WTC11 (cell line): ENCODE measurements around the gene SORL1.

Experiments
- FOXP1 ChIP-seq: sonication (generic); formaldehyde crosslinking; IDR thresholded peaks from 2 replicates; pipeline ENCODE4 v1.8.0; 2022; ENCODE audit warnings: missing genetic modification reagents, mild to moderate bottlenecking, moderate library complexity, borderline replicate concordance
- RORB ChIP-seq: fragments of 250-450 bp; sonication (Bioruptor Pico); IDR thresholded peaks from 2 replicates; pipeline ENCODE4 v1.9.0; 2021; ENCODE audit warnings: mild to moderate bottlenecking
- SP1 ChIP-seq: sonication (generic); formaldehyde crosslinking; conservative IDR thresholded peaks from 2 replicates; pipeline ENCODE4 v1.8.1; 2022; ENCODE audit warnings: missing genetic modification reagents
- TP53 ChIP-seq: sonication (generic); formaldehyde crosslinking; IDR thresholded peaks from 2 replicates; pipeline ENCODE4 v1.8.1; 2023; ENCODE audit warnings: mild to moderate bottlenecking, missing genetic modification reagents
- ZNF121 ChIP-seq: sonication (generic); formaldehyde crosslinking; IDR thresholded peaks from 2 replicates; pipeline ENCODE4 v1.8.0; 2023; ENCODE audit warnings: missing genetic modification reagents
- ZNF317 ChIP-seq: sonication (generic); formaldehyde crosslinking; IDR thresholded peaks from 2 replicates; pipeline ENCODE4 v1.8.1; 2023; ENCODE audit warnings: low read depth, mild to moderate bottlenecking, moderate library complexity, missing genetic modification reagents, borderline replicate concordance
- TF ChIP-seq, protein P1 (sequence below): fragments of 200-600 bp; IDR thresholded peaks from 2 replicates; pipeline ENCODE4 v1.8.0; 2022; ENCODE audit warnings: antibody characterized with exemption
- TF ChIP-seq, protein P2 (sequence below): sonication (generic); formaldehyde crosslinking; IDR thresholded peaks from 2 replicates; pipeline ENCODE4 v1.8.1; 2022; ENCODE audit warnings: mild to moderate bottlenecking, missing genetic modification reagents, moderate library complexity, borderline replicate concordance
- TF ChIP-seq, protein P3 (sequence below): sonication (generic); formaldehyde crosslinking; IDR thresholded peaks from 2 replicates; pipeline ENCODE4 v1.8.0; 2022; ENCODE audit warnings: mild to moderate bottlenecking, missing genetic modification reagents

DNA sequence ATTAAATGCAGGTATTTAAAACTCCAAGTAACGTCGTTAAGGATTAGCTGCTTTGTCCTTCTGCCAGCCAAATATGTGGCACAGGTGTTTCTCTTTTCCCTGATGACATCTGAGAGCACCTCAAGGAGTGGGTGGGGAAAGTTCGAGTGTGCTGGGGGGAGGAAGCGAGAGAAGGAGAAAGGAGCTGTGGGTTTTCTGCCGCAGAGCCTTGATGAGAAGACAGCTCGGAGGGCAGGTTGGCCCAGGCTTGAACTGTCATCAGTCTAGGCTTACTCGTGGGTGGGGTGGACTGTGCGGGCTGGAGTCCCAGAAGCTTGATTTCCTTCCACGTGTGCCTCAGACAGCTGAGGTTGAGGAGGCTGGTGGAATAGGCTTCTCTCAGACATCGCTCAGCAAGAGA, 15.9 kb downstream of the SORL1 start:
- TF ChIP-seq ZNF121 (CRISPR knock-in tag) (no peak), FOXP1 (CRISPR knock-in tag) (no peak), RORB (CRISPR knock-in tag) (no peak), ZNF317 (CRISPR knock-in tag) (no peak), SP1 (CRISPR knock-in tag) (no peak), TP53 (no peak)
- TF ChIP-seq, protein P1, sequence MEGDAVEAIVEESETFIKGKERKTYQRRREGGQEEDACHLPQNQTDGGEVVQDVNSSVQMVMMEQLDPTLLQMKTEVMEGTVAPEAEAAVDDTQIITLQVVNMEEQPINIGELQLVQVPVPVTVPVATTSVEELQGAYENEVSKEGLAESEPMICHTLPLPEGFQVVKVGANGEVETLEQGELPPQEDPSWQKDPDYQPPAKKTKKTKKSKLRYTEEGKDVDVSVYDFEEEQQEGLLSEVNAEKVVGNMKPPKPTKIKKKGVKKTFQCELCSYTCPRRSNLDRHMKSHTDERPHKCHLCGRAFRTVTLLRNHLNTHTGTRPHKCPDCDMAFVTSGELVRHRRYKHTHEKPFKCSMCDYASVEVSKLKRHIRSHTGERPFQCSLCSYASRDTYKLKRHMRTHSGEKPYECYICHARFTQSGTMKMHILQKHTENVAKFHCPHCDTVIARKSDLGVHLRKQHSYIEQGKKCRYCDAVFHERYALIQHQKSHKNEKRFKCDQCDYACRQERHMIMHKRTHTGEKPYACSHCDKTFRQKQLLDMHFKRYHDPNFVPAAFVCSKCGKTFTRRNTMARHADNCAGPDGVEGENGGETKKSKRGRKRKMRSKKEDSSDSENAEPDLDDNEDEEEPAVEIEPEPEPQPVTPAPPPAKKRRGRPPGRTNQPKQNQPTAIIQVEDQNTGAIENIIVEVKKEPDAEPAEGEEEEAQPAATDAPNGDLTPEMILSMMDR, result no peak
- TF ChIP-seq, protein P2, sequence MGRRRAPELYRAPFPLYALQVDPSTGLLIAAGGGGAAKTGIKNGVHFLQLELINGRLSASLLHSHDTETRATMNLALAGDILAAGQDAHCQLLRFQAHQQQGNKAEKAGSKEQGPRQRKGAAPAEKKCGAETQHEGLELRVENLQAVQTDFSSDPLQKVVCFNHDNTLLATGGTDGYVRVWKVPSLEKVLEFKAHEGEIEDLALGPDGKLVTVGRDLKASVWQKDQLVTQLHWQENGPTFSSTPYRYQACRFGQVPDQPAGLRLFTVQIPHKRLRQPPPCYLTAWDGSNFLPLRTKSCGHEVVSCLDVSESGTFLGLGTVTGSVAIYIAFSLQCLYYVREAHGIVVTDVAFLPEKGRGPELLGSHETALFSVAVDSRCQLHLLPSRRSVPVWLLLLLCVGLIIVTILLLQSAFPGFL (CRISPR knock-in tag), result no peak
- TF ChIP-seq, protein P3, sequence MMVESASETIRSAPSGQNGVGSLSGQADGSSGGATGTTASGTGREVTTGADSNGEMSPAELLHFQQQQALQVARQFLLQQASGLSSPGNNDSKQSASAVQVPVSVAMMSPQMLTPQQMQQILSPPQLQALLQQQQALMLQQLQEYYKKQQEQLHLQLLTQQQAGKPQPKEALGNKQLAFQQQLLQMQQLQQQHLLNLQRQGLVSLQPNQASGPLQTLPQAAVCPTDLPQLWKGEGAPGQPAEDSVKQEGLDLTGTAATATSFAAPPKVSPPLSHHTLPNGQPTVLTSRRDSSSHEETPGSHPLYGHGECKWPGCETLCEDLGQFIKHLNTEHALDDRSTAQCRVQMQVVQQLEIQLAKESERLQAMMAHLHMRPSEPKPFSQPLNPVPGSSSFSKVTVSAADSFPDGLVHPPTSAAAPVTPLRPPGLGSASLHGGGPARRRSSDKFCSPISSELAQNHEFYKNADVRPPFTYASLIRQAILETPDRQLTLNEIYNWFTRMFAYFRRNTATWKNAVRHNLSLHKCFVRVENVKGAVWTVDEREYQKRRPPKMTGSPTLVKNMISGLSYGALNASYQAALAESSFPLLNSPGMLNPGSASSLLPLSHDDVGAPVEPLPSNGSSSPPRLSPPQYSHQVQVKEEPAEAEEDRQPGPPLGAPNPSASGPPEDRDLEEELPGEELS (CRISPR knock-in tag), result no peak
